ENCODE data around the gene LDHB.
"Not testable (repeated sequence)": the region's sequence is repeated elsewhere in the genome, so short reads cannot be mapped to it uniquely, and the experiment has no call there.

Gene LDHB

GRCh38 chr12:21604245-21605101 is 53.2 kb downstream of the LDHB start, which contains the start of gene GYS2:
GYS2 (minus strand) TSS chr12:21604847; CDS start chr12:21604592, 255 bp downstream.
- DNase-seq (ENCODE audit: low read depth): no peak
- TF ChIP-seq, protein P1, sequence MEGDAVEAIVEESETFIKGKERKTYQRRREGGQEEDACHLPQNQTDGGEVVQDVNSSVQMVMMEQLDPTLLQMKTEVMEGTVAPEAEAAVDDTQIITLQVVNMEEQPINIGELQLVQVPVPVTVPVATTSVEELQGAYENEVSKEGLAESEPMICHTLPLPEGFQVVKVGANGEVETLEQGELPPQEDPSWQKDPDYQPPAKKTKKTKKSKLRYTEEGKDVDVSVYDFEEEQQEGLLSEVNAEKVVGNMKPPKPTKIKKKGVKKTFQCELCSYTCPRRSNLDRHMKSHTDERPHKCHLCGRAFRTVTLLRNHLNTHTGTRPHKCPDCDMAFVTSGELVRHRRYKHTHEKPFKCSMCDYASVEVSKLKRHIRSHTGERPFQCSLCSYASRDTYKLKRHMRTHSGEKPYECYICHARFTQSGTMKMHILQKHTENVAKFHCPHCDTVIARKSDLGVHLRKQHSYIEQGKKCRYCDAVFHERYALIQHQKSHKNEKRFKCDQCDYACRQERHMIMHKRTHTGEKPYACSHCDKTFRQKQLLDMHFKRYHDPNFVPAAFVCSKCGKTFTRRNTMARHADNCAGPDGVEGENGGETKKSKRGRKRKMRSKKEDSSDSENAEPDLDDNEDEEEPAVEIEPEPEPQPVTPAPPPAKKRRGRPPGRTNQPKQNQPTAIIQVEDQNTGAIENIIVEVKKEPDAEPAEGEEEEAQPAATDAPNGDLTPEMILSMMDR (IDR thresholded peaks at IDR 0.05; ENCODE audit: low read depth, low read length): no peak
- no peak for TF ChIP-seq POLR2A (IDR thresholded peaks at IDR 0.05; ENCODE audit: extremely low read depth, insufficient read length)
- no peak for TF ChIP-seq MYC (IDR thresholded peaks at IDR 0.05; ENCODE audit: low read depth, low read length)
- TF ChIP-seq, protein P2, sequence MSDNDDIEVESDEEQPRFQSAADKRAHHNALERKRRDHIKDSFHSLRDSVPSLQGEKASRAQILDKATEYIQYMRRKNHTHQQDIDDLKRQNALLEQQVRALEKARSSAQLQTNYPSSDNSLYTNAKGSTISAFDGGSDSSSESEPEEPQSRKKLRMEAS (IDR thresholded peaks at IDR 0.05; ENCODE audit: low read depth, low read length): no peak

DNA sequence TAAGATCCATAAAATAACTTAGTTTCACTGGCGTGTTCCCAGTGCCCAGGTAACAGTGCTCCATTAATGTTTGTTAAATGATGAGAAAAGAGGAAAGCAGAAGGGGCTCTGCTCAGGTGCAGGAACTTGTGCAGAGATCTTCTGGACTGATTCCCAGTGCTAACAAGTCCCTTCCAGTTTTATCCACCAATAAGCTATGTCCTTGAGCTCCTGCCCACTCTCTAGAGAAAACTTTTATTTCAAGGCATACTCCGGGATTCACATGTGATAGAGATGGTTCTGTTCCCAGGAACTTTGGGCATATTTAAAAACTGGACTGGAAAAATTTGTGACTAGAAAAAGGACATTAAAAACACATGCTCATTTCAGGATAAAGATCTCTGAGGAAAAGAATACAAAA is 54.9 kb downstream of the LDHB start:
- H3K4me3 ChIP-seq (ENCODE audit: low read depth, low read length): no peak overlapping the region
- TF ChIP-seq, protein P2 (IDR thresholded peaks at IDR 0.05; ENCODE audit: low read depth, low read length): no peak
- no peak for TF ChIP-seq MYC (IDR thresholded peaks at IDR 0.05; ENCODE audit: low read depth, low read length)
- no peak for TF ChIP-seq POLR2A (IDR thresholded peaks at IDR 0.05; ENCODE audit: extremely low read depth, insufficient read length)
- TF ChIP-seq, protein P1 (IDR thresholded peaks at IDR 0.05; ENCODE audit: low read depth, low read length): no peak
- DNase-seq (ENCODE audit: low read depth): no peak

More at GRCh38 chr12:21604245-21605101, 53.2 kb downstream of the LDHB start, which contains the start of gene GYS2:
- no peak within 1 kb of the TSS for H3K4me3 ChIP-seq (ENCODE audit: low read depth, low read length)

GRCh38 chr12:21600196-21600595 is 57.4 kb downstream of the LDHB start:
- no peak for DNase-seq (ENCODE audit: low read depth)
- H3K4me3 ChIP-seq (ENCODE audit: low read depth, low read length): no peak overlapping the region
- TF ChIP-seq POLR2A (IDR thresholded peaks at IDR 0.05; ENCODE audit: extremely low read depth, insufficient read length): no peak
- TF ChIP-seq MYC (IDR thresholded peaks at IDR 0.05; ENCODE audit: low read depth, low read length): no peak

GRCh38 chr12:21599143-21599999 is 58.3 kb downstream of the LDHB start:
- H3K4me3 ChIP-seq (ENCODE audit: low read depth, low read length): no peak overlapping the region
- TF ChIP-seq, protein P1 (IDR thresholded peaks at IDR 0.05; ENCODE audit: low read depth, low read length): no peak
- no peak for TF ChIP-seq POLR2A (IDR thresholded peaks at IDR 0.05; ENCODE audit: extremely low read depth, insufficient read length)
- TF ChIP-seq, protein P2 (IDR thresholded peaks at IDR 0.05; ENCODE audit: low read depth, low read length): no peak
- TF ChIP-seq MYC (IDR thresholded peaks at IDR 0.05; ENCODE audit: low read depth, low read length): no peak
- DNase-seq (ENCODE audit: low read depth): no peak

DNA sequence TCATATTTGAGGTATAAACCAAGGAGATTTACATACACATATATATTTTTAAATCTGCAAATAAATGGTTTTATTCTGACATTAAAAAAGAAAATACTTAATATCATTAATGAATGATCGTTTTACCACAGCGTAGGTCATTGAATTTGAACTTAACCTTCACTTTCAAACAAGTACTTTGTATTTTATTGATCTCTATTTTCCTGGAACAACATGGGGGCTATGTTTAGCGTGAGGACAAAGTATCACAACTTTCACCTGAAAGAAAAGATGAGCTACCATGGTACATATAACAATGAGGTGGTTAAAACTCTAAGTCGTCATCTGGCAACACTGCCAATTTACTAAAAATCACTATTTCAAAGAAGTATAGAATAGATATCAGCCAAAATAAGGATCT is 59.0 kb downstream of the LDHB start:
- no peak for DNase-seq (ENCODE audit: low read depth)
- TF ChIP-seq, protein P1 (IDR thresholded peaks at IDR 0.05; ENCODE audit: low read depth, low read length): no peak
- TF ChIP-seq MYC (IDR thresholded peaks at IDR 0.05; ENCODE audit: low read depth, low read length): no peak
- TF ChIP-seq POLR2A (IDR thresholded peaks at IDR 0.05; ENCODE audit: extremely low read depth, insufficient read length): no peak
- TF ChIP-seq, protein P2 (IDR thresholded peaks at IDR 0.05; ENCODE audit: low read depth, low read length): no peak
- no peak overlapping the region for H3K4me3 ChIP-seq (ENCODE audit: low read depth, low read length)

- H3K4me3 ChIP-seq (ENCODE audit: low read depth, low read length); DNase-seq (ENCODE audit: low read depth): not testable (repeated sequence)
Observed at GRCh38 chr12:21595356-21595755, 62.3 kb downstream of the LDHB start.

All from NB4 (cell line).